OCI-LY1 (cell line): Measurements from ENCODE around the gene NARF.

Experiments used
- CTCF ChIP-seq: fragments of 200-600 bp; sonication (generic), shearing (Covaris generic); IDR thresholded peaks from 2 replicates; pipeline ENCODE4 v1.5.1; 2017; ENCODE audit warnings: mild to moderate bottlenecking, antibody characterized with exemption, low read length, moderate library complexity, mixed read lengths
- EZH2 ChIP-seq: fragments of 200-600 bp; sonication (generic), shearing (Covaris generic); IDR thresholded peaks from 2 replicates; pipeline ENCODE4 v1.8.0; 2017; ENCODE audit warnings: borderline replicate concordance, mixed run types, mild to moderate bottlenecking, antibody characterized with exemption, low read length, moderate library complexity, mixed read lengths

DNA sequence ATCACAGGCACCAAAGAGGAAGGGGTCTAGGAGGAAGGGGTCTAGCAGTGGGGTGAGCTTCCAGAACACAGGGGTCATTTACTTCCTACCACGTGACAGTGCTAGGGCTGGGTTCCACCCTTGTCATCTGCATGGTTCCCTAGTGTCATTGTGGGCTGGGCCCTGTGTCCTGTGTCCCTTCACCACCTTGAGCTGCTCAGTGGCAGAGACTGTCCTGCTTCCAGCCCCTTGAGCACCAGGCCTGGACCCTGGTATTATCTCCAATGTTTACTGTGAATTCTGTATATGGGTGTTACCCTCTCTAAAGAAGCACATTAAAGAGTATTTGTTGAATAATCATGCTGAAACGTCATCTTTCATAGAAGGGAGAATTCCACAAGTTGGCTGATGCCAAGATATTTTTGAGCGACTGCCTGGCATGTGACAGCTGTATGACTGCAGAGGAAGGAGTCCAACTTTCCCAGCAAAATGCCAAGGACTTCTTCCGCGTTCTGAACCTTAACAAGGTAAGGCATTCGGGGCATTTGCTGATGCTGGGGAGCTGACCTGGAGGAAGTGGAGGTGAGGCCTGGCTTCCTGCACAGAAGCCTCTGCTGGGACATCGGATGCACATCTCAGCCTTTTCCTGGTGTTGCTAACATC, 5.5 kb downstream of the NARF start:
- no peak for TF ChIP-seq CTCF
- TF ChIP-seq EZH2: no peak
